T-helper 2 cell treated with Interferon-gamma antibody and Interleukin-4, amounts not matched to agents 5 μg/mL and 100 μg/mL, for 36 hours (primary cell): ENCODE results near the gene PLEKHA6.
A peak's percentile ranks its signal among the peaks of the same experiment; 100 is the strongest.

Source experiments
- DNase-seq: peaks from one replicate; pipeline ENCODE4 v3.0.0; 2021; ENCODE audit warnings: low spot score
- H3K27ac Mint-ChIP-seq: one replicate; pipeline ENCODE4 v1.8.0; 2021; ENCODE audit warnings: mild to moderate bottlenecking, mixed read lengths
- H3K27me3 Mint-ChIP-seq: one replicate; pipeline ENCODE4 v1.8.0; 2021; ENCODE audit warnings: low read depth, mixed read lengths
- H3K36me3 Mint-ChIP-seq: one replicate; pipeline ENCODE4 v1.8.0; 2021; ENCODE audit warnings: low read depth, mixed read lengths
- H3K4me1 Mint-ChIP-seq: one replicate; pipeline ENCODE4 v1.8.0; 2021; ENCODE audit warnings: low read depth, mixed read lengths
- H3K4me3 Mint-ChIP-seq: one replicate; pipeline ENCODE4 v1.8.0; 2022; ENCODE audit warnings: mild to moderate bottlenecking, moderate library complexity, mixed read lengths
- H3K9me3 Mint-ChIP-seq: one replicate; pipeline ENCODE4 v1.8.0; 2021; ENCODE audit warnings: mixed read lengths

The PLEKHA6 gene, protein sequence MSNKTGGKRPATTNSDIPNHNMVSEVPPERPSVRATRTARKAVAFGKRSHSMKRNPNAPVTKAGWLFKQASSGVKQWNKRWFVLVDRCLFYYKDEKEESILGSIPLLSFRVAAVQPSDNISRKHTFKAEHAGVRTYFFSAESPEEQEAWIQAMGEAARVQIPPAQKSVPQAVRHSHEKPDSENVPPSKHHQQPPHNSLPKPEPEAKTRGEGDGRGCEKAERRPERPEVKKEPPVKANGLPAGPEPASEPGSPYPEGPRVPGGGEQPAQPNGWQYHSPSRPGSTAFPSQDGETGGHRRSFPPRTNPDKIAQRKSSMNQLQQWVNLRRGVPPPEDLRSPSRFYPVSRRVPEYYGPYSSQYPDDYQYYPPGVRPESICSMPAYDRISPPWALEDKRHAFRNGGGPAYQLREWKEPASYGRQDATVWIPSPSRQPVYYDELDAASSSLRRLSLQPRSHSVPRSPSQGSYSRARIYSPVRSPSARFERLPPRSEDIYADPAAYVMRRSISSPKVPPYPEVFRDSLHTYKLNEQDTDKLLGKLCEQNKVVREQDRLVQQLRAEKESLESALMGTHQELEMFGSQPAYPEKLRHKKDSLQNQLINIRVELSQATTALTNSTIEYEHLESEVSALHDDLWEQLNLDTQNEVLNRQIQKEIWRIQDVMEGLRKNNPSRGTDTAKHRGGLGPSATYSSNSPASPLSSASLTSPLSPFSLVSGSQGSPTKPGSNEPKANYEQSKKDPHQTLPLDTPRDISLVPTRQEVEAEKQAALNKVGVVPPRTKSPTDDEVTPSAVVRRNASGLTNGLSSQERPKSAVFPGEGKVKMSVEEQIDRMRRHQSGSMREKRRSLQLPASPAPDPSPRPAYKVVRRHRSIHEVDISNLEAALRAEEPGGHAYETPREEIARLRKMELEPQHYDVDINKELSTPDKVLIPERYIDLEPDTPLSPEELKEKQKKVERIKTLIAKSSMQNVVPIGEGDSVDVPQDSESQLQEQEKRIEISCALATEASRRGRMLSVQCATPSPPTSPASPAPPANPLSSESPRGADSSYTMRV

DNA sequence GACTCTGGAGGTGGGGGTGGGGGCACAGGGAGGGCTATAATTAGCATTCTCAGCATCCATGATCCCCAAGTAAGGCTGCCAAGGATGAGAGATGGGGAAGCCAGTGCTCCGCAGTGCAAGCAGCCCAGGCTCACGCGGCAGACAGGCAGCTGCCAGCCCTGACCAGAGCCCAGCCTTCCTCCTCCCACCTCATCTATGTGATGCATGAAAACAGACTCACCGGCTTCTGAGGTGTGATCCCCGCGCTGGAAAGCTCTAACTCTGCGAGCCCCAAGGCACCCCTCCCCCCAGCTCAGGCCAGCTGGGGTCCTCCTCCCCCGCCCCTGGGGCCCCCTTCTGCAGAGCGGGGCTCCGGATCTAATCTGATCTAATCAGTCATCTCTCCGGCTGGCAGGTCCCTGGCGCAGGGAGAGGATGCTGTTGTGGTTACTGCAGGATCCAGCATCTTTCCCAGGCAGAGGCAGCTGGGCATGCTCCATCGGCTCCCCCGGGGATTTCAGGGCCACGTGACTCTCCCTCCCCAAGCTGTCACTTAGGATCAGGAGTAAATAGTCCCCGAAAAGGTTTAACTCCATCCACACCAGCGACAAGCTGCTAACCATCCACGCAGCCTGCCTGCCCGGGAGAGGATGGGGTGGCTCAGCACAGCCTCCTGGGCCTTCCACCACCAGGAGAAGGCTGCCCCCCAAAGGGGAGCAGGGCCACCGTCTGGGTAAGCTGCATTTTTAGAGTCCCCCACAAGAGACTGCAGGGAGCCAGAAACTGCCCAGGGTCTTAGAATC lies at the start of gene PLEKHA6:
PLEKHA6 (minus strand) TSS at position 456 of the 782 bp plus-strand sequence. CDS start 86,202 bp downstream, outside the sequence.
- DNase-seq: peak; percentile 14
- Mint-ChIP-seq H3K4me3 (no peak within 1 kb of the TSS), H3K9me3 (no peaks in the 10 kb centered on the region), H3K27me3 (no peaks in the 10 kb centered on the region), H3K27ac (no peak within 1 kb of the TSS), H3K36me3 (no peaks in the 10 kb centered on the region), H3K4me1 (peaks cover 9% of the 10 kb centered on the region)

- peaks cover 59% of the 10 kb centered on the region for H3K36me3 Mint-ChIP-seq
- peak overlapping the region; percentile 23 for H3K27ac Mint-ChIP-seq
- peaks cover 20% of the 10 kb centered on the region for H3K4me1 Mint-ChIP-seq
- DNase-seq: no peak
- no peaks in the 10 kb centered on the region for H3K9me3 Mint-ChIP-seq
- H3K4me3 Mint-ChIP-seq: peak overlapping the region; percentile 99
- H3K27me3 Mint-ChIP-seq: no peaks in the 10 kb centered on the region
Observed at GRCh38 chr1:204409123-204409522, 49.4 kb upstream of the PLEKHA6 start.

- H3K27me3 Mint-ChIP-seq: no peaks in the 10 kb centered on the region
- H3K36me3 Mint-ChIP-seq: peaks cover 64% of the 10 kb centered on the region
- DNase-seq: no peak
- peak overlapping the region; percentile 47 for H3K27ac Mint-ChIP-seq
- H3K4me3 Mint-ChIP-seq: peak overlapping the region; percentile 99
- no peaks in the 10 kb centered on the region for H3K9me3 Mint-ChIP-seq
- peaks cover 23% of the 10 kb centered on the region for H3K4me1 Mint-ChIP-seq
Observed at GRCh38 chr1:204408602-204409001, 48.9 kb upstream of the PLEKHA6 start.

DNA sequence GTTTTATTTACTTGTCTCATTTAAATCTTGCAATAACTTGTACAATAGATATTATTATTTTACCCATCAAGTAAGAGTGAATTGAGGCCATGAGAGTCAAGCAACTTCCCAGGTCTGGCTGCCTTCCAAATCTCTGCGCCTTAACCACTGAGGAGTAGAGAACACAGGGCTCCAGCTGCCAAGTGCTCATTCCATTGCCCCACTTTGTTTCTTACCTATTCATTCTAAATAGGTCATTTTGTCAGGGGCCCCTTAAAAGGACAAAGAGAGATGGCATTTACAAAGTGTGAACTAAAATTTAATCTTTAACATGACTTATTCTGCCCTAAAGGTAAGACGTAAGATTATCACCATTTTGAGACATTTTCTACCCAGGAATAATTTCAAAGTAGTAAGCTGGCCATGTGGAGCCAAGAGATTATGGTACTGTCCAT lies 48.4 kb upstream of the PLEKHA6 start:
- no peak for DNase-seq
- Mint-ChIP-seq H3K9me3 (no peaks in the 10 kb centered on the region), H3K27me3 (no peaks in the 10 kb centered on the region), H3K27ac (peak overlapping the region; percentile 47), H3K4me1 (peaks cover 22% of the 10 kb centered on the region), H3K36me3 (peaks cover 65% of the 10 kb centered on the region), H3K4me3 (peak overlapping the region; percentile 99)

GRCh38 chr1:204407295-204407971 lies 47.7 kb upstream of the PLEKHA6 start:
- DNase-seq: no peak
- Mint-ChIP-seq H3K9me3 (no peaks in the 10 kb centered on the region), H3K36me3 (peaks cover 65% of the 10 kb centered on the region), H3K4me1 (peaks cover 18% of the 10 kb centered on the region), H3K27ac (peak overlapping the region; percentile 12), H3K27me3 (no peaks in the 10 kb centered on the region), H3K4me3 (peak overlapping the region; percentile 99)

DNA sequence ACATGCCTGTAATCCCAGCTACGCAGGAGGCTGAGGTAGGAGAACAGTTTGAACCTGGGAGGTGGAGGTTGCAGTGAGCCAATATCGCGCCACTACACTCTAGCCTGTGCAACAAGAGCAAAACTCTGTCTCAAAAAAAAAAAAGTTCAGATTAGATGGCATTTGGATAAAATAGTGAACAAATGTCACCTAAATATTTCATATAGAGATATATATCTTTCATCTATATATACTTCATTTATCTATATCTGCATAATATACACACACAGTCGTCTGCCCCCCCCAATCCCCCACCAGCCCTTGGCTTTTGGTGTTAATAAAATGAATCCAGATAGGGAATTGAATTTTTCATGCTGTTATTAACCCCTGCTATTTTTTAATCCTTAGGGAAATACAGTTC lies 46.9 kb upstream of the PLEKHA6 start:
- peaks cover 72% of the 10 kb centered on the region for H3K36me3 Mint-ChIP-seq
- no peaks in the 10 kb centered on the region for H3K27me3 Mint-ChIP-seq
- H3K4me3 Mint-ChIP-seq: peak overlapping the region; percentile 99
- no peak for DNase-seq
- no peak overlapping the region for H3K27ac Mint-ChIP-seq
- H3K4me1 Mint-ChIP-seq: peaks cover 15% of the 10 kb centered on the region
- H3K9me3 Mint-ChIP-seq: no peaks in the 10 kb centered on the region

DNA sequence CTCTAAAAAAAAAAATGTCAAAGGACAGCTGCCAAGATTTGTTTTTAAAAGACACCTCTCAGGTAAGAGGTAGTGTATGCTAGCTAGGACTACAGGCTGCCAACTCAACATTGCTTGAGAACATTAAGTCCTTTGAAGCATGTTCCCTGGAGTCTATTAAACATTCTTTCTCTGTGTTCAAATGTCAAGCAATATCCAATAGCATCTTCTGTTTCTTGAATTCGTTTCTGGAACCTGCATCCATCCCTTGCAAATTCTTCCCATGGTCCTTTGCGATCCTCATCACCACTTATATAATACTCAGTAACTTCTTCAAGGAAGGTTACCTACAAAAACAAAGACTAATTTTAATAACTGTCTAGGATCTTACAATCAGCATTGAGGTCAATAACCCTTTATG lies 46.3 kb upstream of the PLEKHA6 start:
- Mint-ChIP-seq H3K27ac (no peak overlapping the region), H3K9me3 (no peaks in the 10 kb centered on the region), H3K4me1 (peaks cover 16% of the 10 kb centered on the region), H3K4me3 (peak overlapping the region; percentile 99), H3K27me3 (no peaks in the 10 kb centered on the region), H3K36me3 (peaks cover 76% of the 10 kb centered on the region)
- no peak for DNase-seq

DNA sequence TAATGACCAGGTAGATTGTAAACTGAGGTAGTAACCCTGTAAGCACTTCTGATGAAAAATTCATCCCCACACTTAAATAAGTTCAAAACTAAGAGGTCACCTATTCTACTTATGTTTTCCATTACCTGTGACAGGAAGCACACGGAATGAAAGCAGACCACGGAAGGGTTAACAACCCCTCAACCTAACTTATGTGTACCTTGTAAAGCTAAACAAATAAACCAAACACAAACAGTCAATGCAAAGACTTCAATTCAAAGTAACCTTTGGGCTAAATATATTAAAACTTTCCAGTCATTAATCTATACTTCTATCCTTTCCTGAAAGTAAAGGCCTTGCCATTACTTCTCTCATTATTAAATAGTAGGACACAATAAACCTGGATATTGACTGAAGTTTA lies 44.9 kb upstream of the PLEKHA6 start:
- Mint-ChIP-seq H3K27me3 (no peaks in the 10 kb centered on the region), H3K27ac (no peak overlapping the region), H3K9me3 (no peaks in the 10 kb centered on the region), H3K4me1 (peaks cover 20% of the 10 kb centered on the region), H3K36me3 (peaks cover 74% of the 10 kb centered on the region), H3K4me3 (no peak overlapping the region)
- no peak for DNase-seq

DNA sequence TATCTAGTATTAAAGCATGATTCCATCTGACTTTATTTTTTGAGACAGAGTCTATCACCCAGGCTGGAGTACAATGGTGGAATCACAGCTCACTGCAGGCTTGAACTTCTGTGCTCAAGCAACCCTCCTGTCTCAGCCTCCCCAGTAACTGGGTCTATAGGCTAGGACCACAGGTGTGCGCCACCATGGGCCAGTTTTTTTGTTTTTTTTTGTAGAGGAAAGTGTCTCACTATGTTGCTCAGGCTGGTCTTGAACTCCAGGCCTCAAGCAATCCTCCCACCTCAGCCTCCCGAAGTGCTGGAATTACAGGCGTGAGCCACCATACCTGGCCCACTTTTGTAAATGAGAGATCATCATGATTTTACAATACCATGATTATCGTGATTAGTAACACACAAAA lies 42.7 kb upstream of the PLEKHA6 start:
- DNase-seq: no peak
- Mint-ChIP-seq H3K27ac (no peak overlapping the region), H3K36me3 (peaks cover 64% of the 10 kb centered on the region), H3K4me1 (peaks cover 21% of the 10 kb centered on the region), H3K27me3 (no peaks in the 10 kb centered on the region), H3K9me3 (no peaks in the 10 kb centered on the region), H3K4me3 (no peak overlapping the region)

DNA sequence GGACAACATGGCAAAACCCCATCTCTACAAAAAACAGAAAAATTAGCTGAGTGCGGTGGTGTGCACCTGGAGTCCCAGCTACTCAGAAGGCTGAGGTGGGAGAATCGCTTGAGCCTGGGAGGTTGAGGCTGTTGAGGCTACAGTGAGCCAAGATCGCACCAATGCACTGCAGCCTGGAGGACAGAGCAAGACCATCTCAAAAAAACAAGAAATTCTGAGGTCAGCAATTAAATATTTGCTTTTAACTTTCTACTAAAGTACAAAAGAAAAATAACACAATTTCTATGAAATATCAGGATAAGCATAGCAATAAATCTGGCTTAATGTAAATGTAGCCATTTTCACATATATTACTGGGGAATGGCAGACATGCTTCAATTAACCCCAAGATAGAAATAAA lies 42.0 kb upstream of the PLEKHA6 start:
- no peak for DNase-seq
- Mint-ChIP-seq H3K27me3 (no peaks in the 10 kb centered on the region), H3K9me3 (no peaks in the 10 kb centered on the region), H3K36me3 (peaks cover 61% of the 10 kb centered on the region), H3K4me1 (peaks cover 19% of the 10 kb centered on the region), H3K4me3 (no peak overlapping the region), H3K27ac (no peak overlapping the region)

GRCh38 chr1:204400882-204401510 lies 41.3 kb upstream of the PLEKHA6 start:
- H3K36me3 Mint-ChIP-seq: peaks cover 58% of the 10 kb centered on the region
- DNase-seq: no peak
- no peak overlapping the region for H3K4me3 Mint-ChIP-seq
- peaks cover 17% of the 10 kb centered on the region for H3K4me1 Mint-ChIP-seq
- no peak overlapping the region for H3K27ac Mint-ChIP-seq
- H3K27me3 Mint-ChIP-seq: no peaks in the 10 kb centered on the region
- H3K9me3 Mint-ChIP-seq: no peaks in the 10 kb centered on the region

GRCh38 chr1:204398197-204399125 lies 38.7 kb upstream of the PLEKHA6 start:
- peak; percentile 42 for DNase-seq
- no peaks in the 10 kb centered on the region for H3K9me3 Mint-ChIP-seq

More at GRCh38 chr1:204398197-204399125, 38.7 kb upstream of the PLEKHA6 start:
- H3K4me1 Mint-ChIP-seq: peaks cover 8% of the 10 kb centered on the region
- peaks cover 50% of the 10 kb centered on the region for H3K36me3 Mint-ChIP-seq
- H3K4me3 Mint-ChIP-seq: no peak overlapping the region
- H3K27ac Mint-ChIP-seq: no peak overlapping the region
- H3K27me3 Mint-ChIP-seq: no peaks in the 10 kb centered on the region
